ENCODE results near the gene NAGS.
"Not testable (repeated sequence)": the region's sequence is repeated elsewhere in the genome, so short reads cannot be mapped to it uniquely, and the experiment has no call there.

NAGS gene

GRCh38 chr17:43967251-43967875, 37.1 kb upstream of the NAGS start:
- Histone ChIP-seq H3K27me3 (ENCODE audit: insufficient read depth, low read length) (0 out of 2 replicates have a peak, but pooled peaks cover 4% of the 10 kb centered on the region), H3F3A (ENCODE audit: insufficient read depth, low read length) (no peaks in the 10 kb centered on the region), H3K36me3 (ENCODE audit: insufficient read depth, low read length) (no peaks in the 10 kb centered on the region), H2AFZ (ENCODE audit: low read length) (no peak overlapping the region), H3K9me2 (ENCODE audit: low read depth, low read length) (no peaks in the 10 kb centered on the region), H3K4me1 (ENCODE audit: insufficient read depth, low read length, severe bottlenecking) (no peaks in the 10 kb centered on the region), H3K27ac (ENCODE audit: low read depth, low read length, poor library complexity, severe bottlenecking) (no peak overlapping the region), H3K4me3 (ENCODE audit: low read depth, low read length, poor library complexity, severe bottlenecking) (no peak overlapping the region), H3K4me2 (ENCODE audit: low read length) (no peak overlapping the region), H4K20me1 (ENCODE audit: insufficient read depth, low read length) (no peaks in the 10 kb centered on the region), H3K9ac (ENCODE audit: low read length) (no peak overlapping the region), H3K79me2 (ENCODE audit: insufficient read depth, low read length) (no peaks in the 10 kb centered on the region), H3K9me3 (ENCODE audit: low read length) (no peaks in the 10 kb centered on the region)
- TF ChIP-seq, protein P1, sequence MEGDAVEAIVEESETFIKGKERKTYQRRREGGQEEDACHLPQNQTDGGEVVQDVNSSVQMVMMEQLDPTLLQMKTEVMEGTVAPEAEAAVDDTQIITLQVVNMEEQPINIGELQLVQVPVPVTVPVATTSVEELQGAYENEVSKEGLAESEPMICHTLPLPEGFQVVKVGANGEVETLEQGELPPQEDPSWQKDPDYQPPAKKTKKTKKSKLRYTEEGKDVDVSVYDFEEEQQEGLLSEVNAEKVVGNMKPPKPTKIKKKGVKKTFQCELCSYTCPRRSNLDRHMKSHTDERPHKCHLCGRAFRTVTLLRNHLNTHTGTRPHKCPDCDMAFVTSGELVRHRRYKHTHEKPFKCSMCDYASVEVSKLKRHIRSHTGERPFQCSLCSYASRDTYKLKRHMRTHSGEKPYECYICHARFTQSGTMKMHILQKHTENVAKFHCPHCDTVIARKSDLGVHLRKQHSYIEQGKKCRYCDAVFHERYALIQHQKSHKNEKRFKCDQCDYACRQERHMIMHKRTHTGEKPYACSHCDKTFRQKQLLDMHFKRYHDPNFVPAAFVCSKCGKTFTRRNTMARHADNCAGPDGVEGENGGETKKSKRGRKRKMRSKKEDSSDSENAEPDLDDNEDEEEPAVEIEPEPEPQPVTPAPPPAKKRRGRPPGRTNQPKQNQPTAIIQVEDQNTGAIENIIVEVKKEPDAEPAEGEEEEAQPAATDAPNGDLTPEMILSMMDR (IDR thresholded peaks at IDR 0.05; ENCODE audit: low read length): no peak
- TF ChIP-seq EZH2 (IDR thresholded peaks at IDR 0.05; ENCODE audit: borderline replicate concordance, low read length): no peak

GRCh38 chr17:43970366-43970765, 34.1 kb upstream of the NAGS start:
- no peak overlapping the region for H3K4me3 ChIP-seq (ENCODE audit: low read depth, low read length, poor library complexity, severe bottlenecking)
- H3K36me3 ChIP-seq (ENCODE audit: insufficient read depth, low read length): no peaks in the 10 kb centered on the region
- no peaks in the 10 kb centered on the region for H3K9me2 ChIP-seq (ENCODE audit: low read depth, low read length)
- H3K4me1 ChIP-seq (ENCODE audit: insufficient read depth, low read length, severe bottlenecking): no peaks in the 10 kb centered on the region
- H3K4me2 ChIP-seq (ENCODE audit: low read length): no peak overlapping the region
- TF ChIP-seq EZH2 (IDR thresholded peaks at IDR 0.05; ENCODE audit: borderline replicate concordance, low read length): no peak
- TF ChIP-seq, protein P1 (IDR thresholded peaks at IDR 0.05; ENCODE audit: low read length): no peak
- H3K9me3 ChIP-seq (ENCODE audit: low read length): no peaks in the 10 kb centered on the region
- H3K9ac ChIP-seq (ENCODE audit: low read length): no peak overlapping the region
- H3K27me3 ChIP-seq (ENCODE audit: insufficient read depth, low read length): no peaks in the 10 kb centered on the region
- no peak overlapping the region for H3K27ac ChIP-seq (ENCODE audit: low read depth, low read length, poor library complexity, severe bottlenecking)
- no peaks in the 10 kb centered on the region for H3K79me2 ChIP-seq (ENCODE audit: insufficient read depth, low read length)
- H4K20me1 ChIP-seq (ENCODE audit: insufficient read depth, low read length): no peaks in the 10 kb centered on the region
- no peaks in the 10 kb centered on the region for H3F3A ChIP-seq (ENCODE audit: insufficient read depth, low read length)
- H2AFZ ChIP-seq (ENCODE audit: low read length): no peak overlapping the region

- not testable (repeated sequence) for H3K4me2 ChIP-seq (ENCODE audit: low read length); H3K9ac ChIP-seq (ENCODE audit: low read length); H3K4me1 ChIP-seq (ENCODE audit: insufficient read depth, low read length, severe bottlenecking); H3K79me2 ChIP-seq (ENCODE audit: insufficient read depth, low read length); H4K20me1 ChIP-seq (ENCODE audit: insufficient read depth, low read length); H2AFZ ChIP-seq (ENCODE audit: low read length); H3K27me3 ChIP-seq (ENCODE audit: insufficient read depth, low read length); H3K4me3 ChIP-seq (ENCODE audit: low read depth, low read length, poor library complexity, severe bottlenecking); H3K36me3 ChIP-seq (ENCODE audit: insufficient read depth, low read length); H3F3A ChIP-seq (ENCODE audit: insufficient read depth, low read length); H3K9me2 ChIP-seq (ENCODE audit: low read depth, low read length); H3K27ac ChIP-seq (ENCODE audit: low read depth, low read length, poor library complexity, severe bottlenecking); H3K9me3 ChIP-seq (ENCODE audit: low read length)
Measured at GRCh38 chr17:43971436-43971835, 33.0 kb upstream of the NAGS start.

DNA sequence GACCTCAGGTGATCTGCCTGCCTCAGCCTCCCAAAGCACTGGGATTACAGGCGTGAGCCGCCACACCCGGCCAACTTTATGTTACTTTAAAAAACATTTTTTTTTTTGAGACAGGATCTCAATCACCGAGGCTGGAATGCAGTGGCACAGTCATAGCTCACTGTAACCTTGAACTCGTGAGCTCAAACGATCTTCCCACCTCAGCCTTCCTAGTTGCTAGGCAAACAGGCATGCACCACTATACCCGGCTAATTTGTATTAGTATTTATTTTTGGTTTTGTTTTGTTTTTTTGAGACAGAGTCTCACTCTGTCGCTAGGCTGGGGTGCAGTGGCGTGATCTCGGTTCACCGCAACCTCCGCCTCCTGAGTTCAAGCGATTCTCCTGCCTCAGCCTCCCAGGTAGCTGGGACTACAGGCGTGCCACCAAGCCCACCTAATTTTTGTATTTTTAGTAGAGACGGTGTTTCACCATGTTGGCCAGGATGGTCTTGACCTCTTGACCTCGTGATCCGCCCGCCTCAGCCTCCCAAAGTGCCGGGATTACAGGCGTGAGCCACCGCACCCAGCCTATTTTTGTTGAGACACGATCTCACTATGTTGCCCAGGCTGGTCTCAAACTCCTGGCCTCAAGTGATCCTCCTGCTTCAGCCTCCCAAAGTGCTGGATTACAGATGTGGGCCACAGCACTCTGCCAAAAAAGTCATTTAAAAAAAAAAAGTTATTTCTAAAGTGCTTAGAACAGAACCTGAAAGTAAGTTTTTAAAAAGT, 31.8 kb upstream of the NAGS start:
- H3K9me3 ChIP-seq (ENCODE audit: low read length); H3K9me2 ChIP-seq (ENCODE audit: low read depth, low read length); H3K27me3 ChIP-seq (ENCODE audit: insufficient read depth, low read length); H3K79me2 ChIP-seq (ENCODE audit: insufficient read depth, low read length); H4K20me1 ChIP-seq (ENCODE audit: insufficient read depth, low read length); H3K4me3 ChIP-seq (ENCODE audit: low read depth, low read length, poor library complexity, severe bottlenecking); H3F3A ChIP-seq (ENCODE audit: insufficient read depth, low read length); H3K27ac ChIP-seq (ENCODE audit: low read depth, low read length, poor library complexity, severe bottlenecking); H3K36me3 ChIP-seq (ENCODE audit: insufficient read depth, low read length); H3K4me2 ChIP-seq (ENCODE audit: low read length); H3K9ac ChIP-seq (ENCODE audit: low read length); H2AFZ ChIP-seq (ENCODE audit: low read length); H3K4me1 ChIP-seq (ENCODE audit: insufficient read depth, low read length, severe bottlenecking): not testable (repeated sequence)
